Glutamatergic neuron (in vitro differentiated cells): ENCODE results near the gene OTOA. TPM values are rescaled to one million over a fixed set of nuclear protein-coding genes. Genes with fewer than 3 reads are reported as not detected.

Experiments used
- DNase-seq: peaks from one replicate; pipeline ENCODE4 v3.0.0; 2022
- H3K27ac Mint-ChIP-seq: one replicate; pipeline ENCODE4 v1.8.0; 2020; ENCODE audit warnings: mild to moderate bottlenecking, mixed read lengths, inconsistent platforms; ENCODE audit not compliant: unreplicated experiment
- H3K27me3 Mint-ChIP-seq: one replicate; pipeline ENCODE4 v1.8.0; 2020; ENCODE audit warnings: mild to moderate bottlenecking, moderate library complexity, mixed read lengths, inconsistent platforms; ENCODE audit not compliant: unreplicated experiment
- H3K36me3 Mint-ChIP-seq: one replicate; pipeline ENCODE4 v1.8.0; 2020; ENCODE audit warnings: mild to moderate bottlenecking, mixed read lengths, inconsistent platforms; ENCODE audit not compliant: unreplicated experiment
- H3K4me1 Mint-ChIP-seq: one replicate; pipeline ENCODE4 v1.8.0; 2020; ENCODE audit warnings: mild to moderate bottlenecking, low read depth, mixed read lengths, inconsistent platforms; ENCODE audit not compliant: unreplicated experiment
- H3K4me3 Mint-ChIP-seq: one replicate; pipeline ENCODE4 v1.8.0; 2020; ENCODE audit warnings: mild to moderate bottlenecking, mixed read lengths, inconsistent platforms; ENCODE audit not compliant: unreplicated experiment
- H3K9me3 Mint-ChIP-seq: one replicate; pipeline ENCODE4 v1.8.0; 2020; ENCODE audit warnings: mild to moderate bottlenecking, moderate library complexity, mixed read lengths, inconsistent platforms; ENCODE audit not compliant: unreplicated experiment
- total RNA-seq: library from RNA; stranded (reverse); fragmentation: NEBNext Ultra II Directional; extraction: Animal tissue kit (Norgen Biotek cat#: 25700); gene quantifications from one replicate; pipeline ENCODE4 v1.2.1, GENCODE V29; 2021; ENCODE audit not compliant: unreplicated experiment
- TF ChIP-seq, protein P1 (sequence below): fragments of 200-600 bp; sonication (generic); IDR thresholded peaks from one replicate; pipeline ENCODE4 v1.5.0; 2021; ENCODE audit not compliant: partially characterized antibody, unreplicated experiment

Gene OTOA
- total RNA-seq, 1 donor from 2014 or later, result not detected

- Mint-ChIP-seq H3K4me3 (no peak overlapping the region), H3K27me3 (no peaks in the 10 kb centered on the region), H3K36me3 (no peaks in the 10 kb centered on the region), H3K9me3 (no peaks in the 10 kb centered on the region), H3K4me1 (no peaks in the 10 kb centered on the region), H3K27ac (no peak overlapping the region)
- TF ChIP-seq, protein P1, sequence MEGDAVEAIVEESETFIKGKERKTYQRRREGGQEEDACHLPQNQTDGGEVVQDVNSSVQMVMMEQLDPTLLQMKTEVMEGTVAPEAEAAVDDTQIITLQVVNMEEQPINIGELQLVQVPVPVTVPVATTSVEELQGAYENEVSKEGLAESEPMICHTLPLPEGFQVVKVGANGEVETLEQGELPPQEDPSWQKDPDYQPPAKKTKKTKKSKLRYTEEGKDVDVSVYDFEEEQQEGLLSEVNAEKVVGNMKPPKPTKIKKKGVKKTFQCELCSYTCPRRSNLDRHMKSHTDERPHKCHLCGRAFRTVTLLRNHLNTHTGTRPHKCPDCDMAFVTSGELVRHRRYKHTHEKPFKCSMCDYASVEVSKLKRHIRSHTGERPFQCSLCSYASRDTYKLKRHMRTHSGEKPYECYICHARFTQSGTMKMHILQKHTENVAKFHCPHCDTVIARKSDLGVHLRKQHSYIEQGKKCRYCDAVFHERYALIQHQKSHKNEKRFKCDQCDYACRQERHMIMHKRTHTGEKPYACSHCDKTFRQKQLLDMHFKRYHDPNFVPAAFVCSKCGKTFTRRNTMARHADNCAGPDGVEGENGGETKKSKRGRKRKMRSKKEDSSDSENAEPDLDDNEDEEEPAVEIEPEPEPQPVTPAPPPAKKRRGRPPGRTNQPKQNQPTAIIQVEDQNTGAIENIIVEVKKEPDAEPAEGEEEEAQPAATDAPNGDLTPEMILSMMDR, result no peak
- no peak for DNase-seq
These were observed 43.9 kb upstream of the OTOA start for GRCh38 chr16:21619765-21620425.

DNA sequence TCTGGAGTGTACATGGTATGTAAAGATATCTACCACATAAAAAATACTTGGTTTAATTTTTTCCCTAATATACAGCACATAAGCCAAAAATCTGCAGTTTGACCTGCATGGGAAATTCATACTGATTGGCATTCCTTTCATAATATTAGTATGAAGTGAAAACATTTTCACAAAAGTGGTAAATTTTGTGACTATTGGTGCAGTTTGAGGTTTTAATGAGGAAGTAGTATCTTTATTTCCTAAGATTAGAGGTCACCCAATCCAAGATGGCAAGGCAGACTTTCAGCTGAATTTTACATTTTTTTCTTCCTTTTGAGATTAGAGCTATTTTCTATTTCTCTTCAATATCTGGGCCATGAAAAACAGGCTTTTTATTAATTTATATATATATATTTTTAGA is 43.2 kb upstream of the OTOA start:
- no peak overlapping the region for H3K27ac Mint-ChIP-seq
- DNase-seq, result no peak
- no peak overlapping the region for H3K4me3 Mint-ChIP-seq
- H3K9me3 Mint-ChIP-seq, result no peaks in the 10 kb centered on the region
- H3K36me3 Mint-ChIP-seq, result no peaks in the 10 kb centered on the region
- H3K27me3 Mint-ChIP-seq, result no peaks in the 10 kb centered on the region
- TF ChIP-seq, protein P1, result no peak
- H3K4me1 Mint-ChIP-seq, result no peaks in the 10 kb centered on the region

GRCh38 chr16:21622545-21622944 is 41.2 kb upstream of the OTOA start:
- Mint-ChIP-seq H3K4me3 (no peak overlapping the region), H3K27me3 (no peaks in the 10 kb centered on the region), H3K36me3 (no peaks in the 10 kb centered on the region), H3K9me3 (no peaks in the 10 kb centered on the region), H3K4me1 (no peaks in the 10 kb centered on the region), H3K27ac (no peak overlapping the region)
- DNase-seq, result no peak
- TF ChIP-seq, protein P1, result no peak

GRCh38 chr16:21625026-21625425 is 38.7 kb upstream of the OTOA start:
- Mint-ChIP-seq H3K9me3 (peaks cover 1% of the 10 kb centered on the region), H3K4me1 (no peaks in the 10 kb centered on the region), H3K27me3 (no peaks in the 10 kb centered on the region), H3K36me3 (peaks cover 7% of the 10 kb centered on the region), H3K27ac (no peak overlapping the region), H3K4me3 (no peak overlapping the region)
- TF ChIP-seq, protein P1, result no peak
- DNase-seq, result no peak

DNA sequence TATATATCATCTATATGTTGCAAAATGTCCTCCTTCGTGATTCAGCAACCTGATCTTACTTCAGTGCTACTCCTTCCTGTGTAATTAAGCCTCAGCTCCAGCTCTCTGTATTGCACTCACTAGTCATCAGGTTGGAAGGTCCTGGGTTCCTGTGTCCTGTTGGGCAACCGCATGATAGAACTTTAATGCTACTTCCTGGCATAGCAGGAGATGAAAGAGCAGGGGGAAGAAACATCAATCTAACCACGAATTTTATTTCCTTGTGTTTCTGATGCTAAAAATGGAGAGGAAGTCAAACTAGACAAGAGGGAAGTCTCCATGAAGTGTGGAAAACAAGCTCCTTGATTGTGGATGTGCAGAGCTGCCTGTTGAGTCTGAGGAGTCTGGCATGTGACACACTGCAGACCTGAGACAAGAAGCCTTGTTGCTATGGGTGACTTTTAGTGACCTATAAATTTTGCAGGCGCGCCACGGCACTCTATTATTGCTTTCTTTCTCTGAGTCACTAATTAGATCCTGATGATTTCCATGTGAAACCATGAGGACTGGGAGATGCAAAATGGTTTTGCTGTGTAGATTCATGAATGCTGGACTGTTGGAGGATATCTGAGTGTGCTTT is 37.0 kb upstream of the OTOA start:
- TF ChIP-seq, protein P1, result no peak
- no peak overlapping the region for H3K4me3 Mint-ChIP-seq
- H3K27me3 Mint-ChIP-seq, result no peaks in the 10 kb centered on the region
- no peak for DNase-seq
- H3K9me3 Mint-ChIP-seq, result peaks cover 1% of the 10 kb centered on the region
- peaks cover 7% of the 10 kb centered on the region for H3K36me3 Mint-ChIP-seq
- H3K27ac Mint-ChIP-seq, result no peak overlapping the region
- H3K4me1 Mint-ChIP-seq, result no peaks in the 10 kb centered on the region
